HepG2 (cell line): ENCODE measurements around the gene KRTAP5-4.

Experiments used
- ESRRA ChIP-seq: sonication (generic); formaldehyde crosslinking; IDR thresholded peaks from 2 replicates; pipeline ENCODE4 v1.5.1; 2020; ENCODE audit warnings: mild to moderate bottlenecking, low read depth, missing genetic modification reagents
- ETS1 ChIP-seq: sonication (generic); formaldehyde crosslinking; IDR thresholded peaks from 2 replicates; pipeline ENCODE4 v1.4.0; 2020; ENCODE audit warnings: missing genetic modification reagents
- THAP9 ChIP-seq: sonication (generic); formaldehyde crosslinking; IDR thresholded peaks from 2 replicates; pipeline ENCODE4; 2020; ENCODE audit warnings: missing genetic modification reagents, mild to moderate bottlenecking, borderline replicate concordance
- ZNF317 ChIP-seq: sonication (generic); formaldehyde crosslinking; IDR thresholded peaks from 2 replicates; pipeline ENCODE4 v1.5.0; 2020; ENCODE audit warnings: mild to moderate bottlenecking, missing genetic modification reagents
- ZNF44 ChIP-seq: sonication (generic); formaldehyde crosslinking; IDR thresholded peaks from 2 replicates; pipeline ENCODE4 v1.5.1; 2020; ENCODE audit warnings: mild to moderate bottlenecking, missing genetic modification reagents
- ZNF766 ChIP-seq: sonication (generic); formaldehyde crosslinking; IDR thresholded peaks from 2 replicates; pipeline ENCODE4 v1.5.0; 2020; ENCODE audit warnings: missing genetic modification reagents, borderline replicate concordance

GRCh38 chr11:1651411-1651980 is 29.6 kb upstream of the KRTAP5-4 start:
- TF ChIP-seq ZNF766 (no peak), ETS1 (CRISPR knock-in tag) (no peak), ZNF44 (no peak), ESRRA (CRISPR knock-in tag) (no peak), THAP9 (CRISPR knock-in tag) (no peak), ZNF317 (CRISPR knock-in tag) (no peak)
